SW 1271 (cell line): Measurements from ENCODE around the gene PTPRK.

ENCODE experiments used
- DNase-seq, 2 experiments: peaks; one replicate each; lab custom pipeline; 2025; lab: John Stamatoyannopoulos, UW

The PTPRK gene

DNA sequence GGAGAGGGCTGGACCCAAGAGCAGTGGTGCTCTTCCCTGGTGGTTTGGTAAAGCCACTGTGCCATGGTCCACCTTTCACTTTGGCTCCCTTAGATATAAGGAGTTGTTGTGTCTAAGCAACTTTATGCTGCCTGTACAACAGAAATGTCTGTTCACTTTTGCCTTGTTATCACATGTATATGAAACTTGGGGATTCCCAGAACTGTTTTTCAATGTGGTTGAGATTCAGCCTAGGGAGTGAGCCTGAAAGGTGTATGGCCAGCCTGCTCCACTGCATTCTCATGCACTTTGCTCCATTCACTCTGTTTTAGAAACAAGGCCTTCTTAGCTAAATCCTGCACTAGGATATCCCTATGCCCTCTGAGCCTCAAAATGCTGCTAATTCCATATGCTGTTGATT is 385.1 kb downstream of the PTPRK start:
- DNase-seq: no peak

DNA sequence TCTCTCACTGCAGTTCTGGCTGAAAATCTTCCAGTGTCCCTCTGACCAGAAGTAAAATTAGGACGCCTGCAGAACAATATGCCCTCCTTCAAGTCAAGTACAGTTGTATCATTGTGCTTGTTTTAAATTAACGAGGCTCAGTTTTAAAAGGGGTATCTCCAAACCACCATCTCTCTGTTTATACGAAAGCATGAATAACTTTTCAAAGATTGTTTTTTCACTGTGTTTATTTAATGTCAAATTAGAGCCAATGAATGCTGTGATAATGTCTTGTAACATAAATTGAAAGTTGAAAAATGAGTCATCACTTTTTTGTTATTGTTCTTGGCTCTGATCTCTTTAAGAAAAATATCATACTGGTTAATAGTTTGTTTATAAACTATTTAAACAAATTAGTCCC is 388.8 kb downstream of the PTPRK start:
- DNase-seq: no peak

DNA sequence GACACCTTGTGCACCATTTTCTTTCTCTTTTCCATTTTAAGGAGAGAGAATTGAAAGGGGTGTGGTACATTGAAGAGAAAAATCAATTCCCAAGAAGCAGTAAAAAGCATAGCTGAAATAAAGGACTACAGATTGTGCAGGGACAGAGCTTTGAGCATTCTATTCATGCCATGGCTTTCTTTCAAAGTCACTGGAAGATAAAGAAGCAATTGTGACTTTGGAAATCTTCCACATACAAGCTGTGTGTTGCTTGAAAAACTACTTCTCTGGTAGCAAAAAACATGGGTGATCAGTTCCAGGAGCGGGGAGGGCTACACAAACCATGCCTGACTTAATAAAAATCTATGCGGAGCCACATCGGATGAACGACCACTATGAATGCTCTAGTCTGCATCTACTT is 389.4 kb downstream of the PTPRK start:
- no peak for DNase-seq

DNA sequence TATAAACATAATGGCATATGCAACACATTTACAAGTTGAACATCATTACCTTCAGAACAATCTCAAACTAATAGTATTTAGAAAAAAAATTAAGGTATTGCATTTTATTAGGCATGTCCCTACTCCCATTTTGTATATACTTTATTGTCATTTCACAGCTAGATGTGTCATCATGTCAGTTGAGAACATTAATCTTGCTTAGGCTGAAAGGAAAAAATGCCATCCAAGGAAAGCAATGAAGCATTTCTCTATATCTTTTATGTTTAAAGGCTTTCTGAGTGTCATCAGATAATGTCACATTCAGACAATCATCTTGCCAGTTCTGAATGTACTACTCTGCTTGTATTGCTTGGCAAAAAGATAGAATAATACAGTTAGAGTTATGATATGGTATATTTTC is 390.7 kb downstream of the PTPRK start:
- no peak for DNase-seq

DNA sequence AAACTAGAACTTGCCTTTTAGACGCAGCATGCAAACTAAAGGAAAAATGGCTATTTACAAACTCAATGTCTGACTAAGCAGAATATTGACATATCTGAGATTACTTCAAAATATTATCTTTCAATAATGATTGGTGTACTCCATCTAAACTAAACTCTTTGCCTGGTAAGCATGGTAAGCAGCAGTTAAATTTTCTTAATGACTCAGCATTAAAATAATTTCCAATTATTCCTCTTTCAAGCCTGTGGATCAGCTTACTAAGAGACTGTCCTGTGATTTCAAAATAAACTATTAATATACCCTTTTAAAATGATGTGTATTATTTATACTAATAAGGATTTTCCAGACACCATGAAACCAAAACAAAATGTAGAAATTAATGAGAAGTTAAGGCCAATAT is 392.7 kb downstream of the PTPRK start:
- no peak for DNase-seq

DNA sequence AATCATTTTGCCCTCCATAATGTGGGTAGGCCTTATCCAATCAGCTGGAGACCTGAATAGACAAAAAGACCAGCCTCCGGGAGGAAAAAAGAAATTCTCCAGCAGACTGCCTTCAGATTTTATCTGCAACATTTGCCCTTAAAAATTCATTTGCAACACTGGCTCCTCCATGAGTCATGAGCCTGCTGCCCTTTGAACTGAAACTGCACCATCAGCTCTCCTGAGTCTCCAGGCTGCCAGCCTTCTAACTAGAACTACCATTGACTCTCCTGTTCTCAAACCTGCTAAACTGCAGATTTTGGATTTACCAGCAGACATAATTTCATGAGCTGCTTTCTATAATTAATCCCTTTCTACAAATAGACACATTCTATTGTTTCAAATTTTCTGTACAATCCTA is 395.7 kb downstream of the PTPRK start:
- no peak for DNase-seq

DNA sequence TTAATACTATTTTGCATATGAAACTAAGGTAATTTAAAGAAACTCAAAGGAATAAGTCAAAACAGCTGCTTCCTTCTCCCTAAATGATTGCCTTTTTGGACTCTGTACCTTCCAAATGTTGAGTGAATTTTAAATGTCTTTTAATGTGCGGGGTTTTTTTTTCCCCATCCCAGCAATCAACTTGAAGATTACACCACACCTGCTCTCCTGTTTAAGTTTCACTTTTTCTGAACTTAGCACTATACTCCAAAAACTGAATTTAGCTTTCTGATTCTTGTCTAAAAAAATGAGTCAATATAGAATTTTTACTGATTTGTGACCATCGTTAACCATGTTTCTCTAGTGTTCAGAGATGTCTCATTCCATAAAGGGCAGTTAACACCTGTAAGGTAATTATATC is 398.8 kb downstream of the PTPRK start:
- no peak for DNase-seq

DNA sequence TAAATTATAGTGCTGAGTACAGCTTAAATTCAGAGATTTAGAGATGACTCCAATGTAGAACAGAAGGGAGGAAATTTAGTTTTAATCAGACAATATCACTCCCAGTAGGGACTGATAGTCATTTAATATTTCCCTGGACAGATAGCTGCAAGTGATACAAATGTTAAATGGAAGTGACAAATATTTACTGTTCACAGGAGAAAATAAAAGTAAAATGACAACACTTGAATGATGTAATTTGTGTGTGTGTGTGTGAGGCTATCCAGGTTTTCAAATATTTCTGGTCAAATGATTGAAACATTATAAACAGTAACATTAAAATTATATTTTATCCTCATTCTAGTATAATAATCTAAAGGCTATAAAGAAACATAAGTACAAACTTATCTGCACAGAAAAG is 399.2 kb downstream of the PTPRK start:
- no peak for DNase-seq

DNA sequence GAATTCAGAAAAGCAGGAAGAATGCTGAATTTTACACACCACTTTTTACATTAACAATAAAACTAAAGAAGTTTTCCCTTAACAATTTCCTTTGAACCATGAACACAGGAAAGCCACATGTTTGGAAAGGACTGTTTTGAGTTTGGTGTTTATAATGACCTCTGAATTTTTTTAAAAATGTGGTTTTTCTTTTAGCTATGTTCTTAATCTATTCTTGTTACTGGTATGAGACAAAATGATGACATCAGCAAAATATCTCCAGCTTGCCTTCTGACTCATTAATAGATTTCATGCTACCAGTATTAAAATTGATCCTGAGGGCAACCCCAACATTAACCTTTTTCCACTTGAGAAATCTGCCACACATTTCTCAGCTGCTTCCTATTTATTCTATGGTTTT is 402.0 kb downstream of the PTPRK start:
- no peak for DNase-seq

DNA sequence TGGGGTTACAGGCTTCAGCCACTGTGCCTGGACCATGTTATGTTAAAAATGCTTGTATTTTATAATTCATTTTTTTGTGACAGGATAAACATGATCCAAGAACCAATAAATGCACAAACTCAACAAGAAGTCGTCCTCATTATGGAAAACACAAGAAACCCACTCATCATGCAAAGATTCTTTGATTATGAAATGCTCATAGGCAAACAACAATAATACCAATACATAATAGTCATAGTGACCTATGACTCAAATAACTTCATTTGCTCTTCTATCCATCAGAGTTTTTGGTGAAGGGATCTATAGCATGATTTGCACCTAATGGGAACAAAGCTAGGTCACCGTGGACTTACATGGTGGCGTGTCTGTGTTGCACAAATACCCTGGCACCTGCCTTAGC is 402.5 kb downstream of the PTPRK start:
- no peak for DNase-seq

DNA sequence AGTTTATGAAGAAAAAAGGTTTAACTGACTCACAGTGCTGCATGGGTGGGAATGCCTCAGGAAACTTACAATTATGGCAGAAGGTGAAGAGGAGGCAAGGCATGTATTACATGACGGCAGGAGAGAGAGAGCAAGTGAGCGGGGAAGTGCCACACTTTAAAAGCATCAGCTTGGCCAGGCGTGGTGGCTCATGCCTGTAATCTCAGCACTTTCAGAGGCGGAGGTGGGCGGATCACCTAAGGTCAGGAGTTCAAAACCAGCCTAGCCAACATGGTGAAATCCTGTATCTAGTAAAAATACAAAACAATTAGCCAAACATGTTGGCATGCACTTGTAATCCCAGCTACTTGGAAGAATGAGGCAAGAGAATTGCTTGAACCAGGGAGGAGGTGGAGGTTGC is 406.2 kb downstream of the PTPRK start:
- no peak for DNase-seq

DNA sequence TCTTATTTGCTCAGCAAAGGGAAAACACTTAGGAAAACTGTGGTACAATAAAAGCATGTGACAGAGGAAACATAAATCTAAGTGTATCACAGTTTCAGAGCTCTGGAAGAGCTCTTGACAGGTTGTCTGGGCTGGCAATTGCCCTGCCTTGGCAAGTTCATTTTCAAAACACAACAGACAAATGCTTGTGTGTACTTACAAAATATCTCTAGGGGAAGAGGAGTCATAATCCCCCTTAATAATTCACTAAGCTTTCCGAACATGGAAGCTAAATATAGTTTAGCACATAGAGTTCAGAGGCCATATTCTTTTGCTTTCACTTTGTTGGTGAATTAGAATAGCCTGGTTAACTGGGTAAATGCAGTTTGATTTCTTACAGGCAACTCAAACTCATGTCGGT is 407.9 kb downstream of the PTPRK start:
- no peak for DNase-seq

DNA sequence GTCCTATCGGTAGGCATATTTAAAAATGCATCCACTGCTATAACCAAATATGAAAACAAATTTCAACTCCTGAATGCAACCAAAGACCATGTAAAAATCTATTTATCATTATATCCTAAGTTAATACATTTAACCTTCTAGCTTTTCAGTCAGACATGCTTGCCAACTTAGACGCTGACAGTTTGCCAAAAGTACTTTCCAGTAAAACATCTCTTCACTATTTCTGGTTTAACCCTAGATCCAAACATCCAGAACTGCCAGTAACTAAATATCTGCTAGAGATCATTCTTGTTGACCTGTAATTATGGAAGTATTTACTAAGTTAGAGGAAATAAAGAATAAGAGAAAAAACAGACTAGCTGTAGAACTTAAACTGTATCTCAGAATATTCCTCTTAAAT is 409.3 kb downstream of the PTPRK start:
- DNase-seq: no peak

DNA sequence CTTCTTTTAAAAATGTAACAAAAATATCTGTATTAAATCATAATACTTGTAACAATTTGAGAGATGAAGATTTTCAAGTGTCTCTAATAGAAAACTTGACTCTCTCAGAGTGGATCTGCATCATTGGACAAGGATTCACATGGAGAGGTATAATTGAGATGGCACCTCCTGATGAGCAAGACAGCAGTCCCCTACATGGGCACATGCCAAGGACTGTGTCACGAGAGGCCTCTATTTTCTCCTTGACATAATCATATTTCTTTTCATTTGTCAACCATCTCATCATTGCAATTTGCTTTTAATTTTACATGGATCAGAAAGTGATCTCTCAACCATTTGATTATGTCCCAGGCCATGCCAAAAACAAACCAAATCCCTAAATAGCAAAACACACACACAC is 412.7 kb downstream of the PTPRK start:
- no peak for DNase-seq

DNA sequence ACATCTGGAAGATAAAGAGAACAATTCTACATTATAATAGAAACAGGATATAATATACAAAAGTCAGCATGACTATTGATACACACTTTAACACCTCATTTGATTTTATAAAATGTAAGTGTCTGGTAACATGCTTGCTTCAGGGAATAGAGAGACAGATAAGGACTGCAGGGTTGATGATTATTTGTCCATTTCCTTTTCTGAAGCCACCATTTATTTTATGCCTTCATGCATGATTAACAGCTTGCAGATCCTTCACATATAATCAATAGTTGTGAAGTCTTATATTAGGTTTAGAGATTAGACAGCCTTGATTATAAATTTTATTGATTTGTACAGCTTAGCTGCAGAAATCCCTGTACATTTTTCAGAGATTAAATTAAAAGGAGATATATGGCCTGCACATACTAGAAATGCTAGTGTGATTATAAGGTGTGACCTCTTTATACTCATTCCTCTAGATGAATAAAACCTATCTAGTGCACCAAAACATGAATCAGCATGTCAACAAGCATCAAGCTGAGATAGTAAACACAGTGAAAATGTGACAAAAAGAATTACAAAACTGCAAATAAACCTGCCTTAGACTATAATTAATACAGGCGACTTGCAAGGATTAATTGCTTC is 420.7 kb downstream of the PTPRK start:
- DNase-seq: no peak

DNA sequence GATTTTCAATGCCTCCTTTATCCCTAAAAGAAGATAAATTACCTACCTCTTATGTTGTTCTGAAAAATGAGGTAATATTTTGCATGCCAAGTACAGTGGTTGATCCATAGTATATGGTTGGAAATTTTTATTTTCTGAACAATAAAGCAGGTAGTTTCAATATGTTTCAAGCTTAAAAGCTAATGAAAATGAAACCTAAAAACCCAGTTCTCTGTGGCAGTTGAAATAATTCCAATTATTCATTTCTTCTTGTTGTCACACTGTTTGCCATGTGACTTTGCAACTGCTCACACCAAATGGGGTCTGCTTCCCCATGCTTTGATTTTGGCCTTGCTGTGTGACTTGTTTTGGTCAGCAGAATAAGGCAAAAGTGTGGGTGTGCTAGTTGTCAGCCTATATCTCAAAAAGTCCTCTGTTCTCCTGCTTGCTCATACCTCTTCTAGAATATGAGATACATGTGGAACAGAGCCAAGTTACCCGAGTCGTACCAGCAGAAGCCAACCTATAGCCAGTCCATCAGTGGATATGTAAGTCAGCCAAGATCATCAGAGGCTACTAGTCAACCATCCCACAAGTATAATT is 422.3 kb downstream of the PTPRK start:
- no peak for DNase-seq

DNA sequence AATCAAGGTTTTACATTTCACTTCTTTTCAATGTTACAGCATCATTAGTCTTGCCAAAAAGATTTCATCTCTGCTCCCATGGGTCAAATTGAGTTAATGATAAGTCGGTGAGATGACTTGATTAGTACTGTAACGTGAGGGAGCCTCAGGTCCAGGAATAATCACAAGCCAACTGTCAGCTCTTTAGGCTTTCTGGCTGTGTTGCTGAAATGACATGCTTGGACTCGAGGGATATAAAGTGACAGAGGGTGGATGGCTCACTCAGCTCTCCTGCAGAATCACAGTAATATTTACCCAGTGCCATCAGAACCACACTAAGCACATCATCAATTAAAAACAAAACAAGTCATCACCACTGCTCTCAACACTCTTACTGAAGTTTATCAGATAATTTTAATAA is 423.4 kb downstream of the PTPRK start:
- no peak for DNase-seq

DNA sequence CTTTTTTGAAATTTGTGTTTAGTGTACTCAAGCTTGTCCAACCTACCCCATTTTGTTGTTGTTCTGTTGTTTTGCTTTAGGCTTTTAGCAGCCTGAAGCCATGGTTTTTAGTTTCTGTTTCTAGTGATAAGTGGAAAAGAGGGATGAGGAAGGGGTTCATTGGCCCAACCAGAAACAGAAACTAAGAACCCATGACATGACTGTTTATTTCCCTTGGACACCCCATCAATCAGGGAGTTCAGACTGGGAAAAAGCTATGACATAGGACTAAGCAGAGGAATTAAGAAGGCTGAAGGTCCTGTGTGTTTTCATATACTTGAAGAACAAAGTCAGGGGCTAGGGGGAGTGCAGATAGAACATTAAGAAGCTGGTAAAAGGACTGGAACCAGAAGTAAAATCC is 425.0 kb downstream of the PTPRK start:
- DNase-seq: no peak

DNA sequence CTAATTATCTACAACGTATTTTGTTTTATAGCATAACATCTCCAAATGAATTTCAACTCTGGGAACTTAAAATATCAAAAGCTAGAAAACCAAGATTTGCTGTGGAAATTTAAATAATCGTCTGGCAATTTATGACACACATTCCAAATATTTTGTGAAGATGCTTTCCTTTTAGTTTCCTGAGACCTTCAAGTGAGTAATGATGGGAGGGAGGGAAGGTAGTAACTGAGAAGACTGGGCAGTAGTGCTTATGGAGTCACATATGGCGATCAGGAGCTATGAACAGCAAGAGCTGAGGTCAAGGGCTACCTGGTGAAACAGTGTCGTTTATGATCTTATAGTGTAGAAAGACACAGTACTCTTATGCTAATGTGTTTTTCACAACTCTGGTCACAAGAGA is 441.4 kb downstream of the PTPRK start:
- DNase-seq: no peak

DNA sequence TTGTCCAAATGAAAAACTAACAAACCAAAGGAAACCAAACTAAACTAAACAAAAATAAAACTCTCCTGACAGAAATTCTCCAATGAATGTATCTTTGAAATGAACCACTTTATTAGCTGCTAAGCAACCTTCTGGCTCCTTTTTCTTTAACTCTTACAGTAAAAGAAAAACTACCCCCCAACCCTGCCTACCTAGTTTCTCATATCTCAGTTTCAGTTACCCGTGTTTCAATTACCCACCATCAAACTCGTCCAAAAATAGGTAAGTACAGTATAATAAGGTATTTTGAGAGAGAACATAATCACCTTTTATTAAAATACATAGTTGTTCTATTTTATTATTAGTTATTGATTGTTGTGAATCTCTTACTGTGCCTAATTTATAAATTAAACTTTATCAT is 442.1 kb downstream of the PTPRK start:
- no peak for DNase-seq

DNA sequence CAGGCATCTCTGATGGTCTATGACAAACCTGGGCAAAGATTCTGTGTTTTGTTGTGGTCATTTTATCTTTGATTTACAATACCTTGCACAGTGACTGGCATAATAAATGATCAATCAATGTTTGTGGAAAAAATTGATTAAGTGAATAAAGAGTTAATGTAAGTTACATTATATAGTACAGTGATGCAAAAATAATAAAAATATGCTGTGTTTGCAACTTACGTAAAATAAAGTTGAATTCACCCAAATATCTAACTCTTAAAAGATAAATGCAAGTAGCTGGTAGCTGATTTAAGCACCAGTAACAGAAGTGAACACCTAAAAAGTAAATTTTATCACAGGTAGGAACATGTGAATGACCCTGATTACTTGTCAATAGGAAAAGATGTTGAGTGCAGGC is 443.6 kb downstream of the PTPRK start:
- no peak for DNase-seq

DNA sequence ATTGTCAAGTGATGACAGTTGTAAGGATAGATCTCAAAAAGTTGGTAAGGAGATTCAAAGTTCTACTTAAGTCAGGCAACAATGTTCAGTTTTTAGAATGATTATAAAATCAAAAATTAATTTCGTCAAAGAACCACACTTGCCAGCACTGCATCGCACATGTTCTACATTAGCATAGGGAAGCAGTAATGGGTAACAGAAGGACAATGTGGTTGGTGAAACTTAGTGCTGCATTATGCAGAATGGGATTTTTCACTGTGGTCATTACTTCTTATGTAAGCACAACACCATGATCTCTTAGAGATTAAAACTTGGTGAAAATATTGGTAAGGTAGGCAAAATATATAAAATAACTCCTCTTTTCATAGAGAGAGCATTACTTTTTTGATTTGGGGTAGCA is 445.8 kb downstream of the PTPRK start:
- DNase-seq: no peak

DNA sequence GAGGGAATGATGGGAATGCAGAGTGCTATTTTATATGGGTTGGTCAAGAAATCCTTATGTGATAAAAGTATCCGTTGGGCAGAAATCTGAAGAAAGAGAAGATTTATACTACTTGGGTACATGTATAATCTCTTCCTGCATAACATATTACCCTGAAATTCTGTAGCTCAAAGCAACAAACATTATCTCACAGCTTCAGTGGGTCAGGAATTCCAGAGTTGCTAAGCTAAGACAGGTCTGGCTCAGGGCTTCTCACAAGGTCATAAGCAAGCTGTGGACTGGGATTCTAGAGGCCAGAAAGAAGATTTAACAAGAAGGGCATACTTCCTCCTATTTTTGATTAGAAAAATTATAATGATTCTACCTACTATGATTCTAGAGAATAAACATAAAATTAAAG is 447.0 kb downstream of the PTPRK start:
- DNase-seq: no peak

DNA sequence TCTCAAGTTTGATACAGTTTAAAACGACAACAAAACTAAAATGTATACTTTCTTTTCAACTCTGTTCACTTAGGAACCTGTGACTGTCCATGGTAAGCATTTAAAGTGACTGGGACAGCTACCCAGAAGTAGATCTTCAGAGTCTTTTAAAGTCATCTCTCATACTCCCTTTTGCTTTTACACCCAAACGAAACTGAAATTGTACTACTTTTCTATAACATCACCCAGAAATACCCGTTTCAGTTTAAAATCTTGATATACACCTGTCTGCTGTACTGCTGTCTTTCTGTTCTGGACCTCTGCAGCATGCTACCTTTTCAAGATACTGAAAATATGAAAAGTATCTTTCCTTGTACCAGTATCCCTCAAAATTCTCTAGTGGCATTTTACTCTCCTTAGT is 449.2 kb downstream of the PTPRK start:
- DNase-seq: no peak

DNA sequence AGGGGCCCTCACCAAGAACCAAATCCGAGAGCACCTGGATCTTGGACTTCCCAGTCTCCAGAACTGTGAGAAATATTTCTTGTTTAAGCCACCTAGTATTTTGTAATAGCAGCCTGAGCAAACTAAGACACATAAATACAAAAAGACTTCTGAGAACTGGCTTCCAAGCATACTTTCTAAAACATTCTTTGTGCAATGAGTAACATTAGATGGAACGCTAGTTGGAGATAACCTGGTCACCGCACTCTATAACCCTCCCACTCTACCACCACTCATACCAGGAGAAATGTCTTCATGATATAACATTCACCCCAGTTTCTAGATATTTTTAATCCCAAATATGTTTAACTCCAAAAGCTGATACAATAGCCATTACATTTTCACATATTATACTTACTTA is 450.0 kb downstream of the PTPRK start:
- no peak for DNase-seq
